Aorta (tissue), 5 donors: ENCODE data around the gene PTGER4. TPM values are rescaled to one million over a fixed set of nuclear protein-coding genes. Genes with fewer than 3 reads are reported as not detected.
"Not testable (repeated sequence)": the region's sequence is repeated elsewhere in the genome, so short reads cannot be mapped to it uniquely, and the experiment has no call there.

Experiments used
- ATAC-seq: fragments of 200-7000 bp; cut with Tn5 transposase; one replicate; pipeline ENCODE4 v1.9.1; 2022; ENCODE audit warnings: moderate library complexity; ENCODE audit not compliant: low FRiP score
- DNase-seq, 2 donors: peaks; one replicate each; pipeline ENCODE4 v3.0.0-alpha.2; 2020
- H3K27ac ChIP-seq, 2 donors: one replicate each; pipeline ENCODE4 v1.5.1; 2013; ENCODE audit warnings: low read length in 2 of 2, mild to moderate bottlenecking in 2 of 2, moderate library complexity in 2 of 2, control low read depth in 1 of 2, inconsistent platforms in 1 of 2, low read depth in 1 of 2
- H3K27me3 ChIP-seq, 2 donors: one replicate each; pipeline ENCODE4 v1.6.1; 2013; ENCODE audit warnings: control low read depth in 1 of 2, low read length in 1 of 2, mild to moderate bottlenecking in 1 of 2, moderate library complexity in 1 of 2; ENCODE audit not compliant: insufficient read depth in 2 of 2, control insufficient read depth in 1 of 2
- H3K36me3 ChIP-seq, 2 donors: one replicate each; pipeline ENCODE4 v1.6.1; 2013; ENCODE audit warnings: control low read depth in 1 of 2, low read length in 1 of 2, mild to moderate bottlenecking in 1 of 2; ENCODE audit not compliant: insufficient read depth in 2 of 2, control insufficient read depth in 1 of 2
- H3K4me1 ChIP-seq, 2 donors: one replicate each; pipeline ENCODE4 v1.6.1; 2013; ENCODE audit warnings: low read length in 2 of 2, control low read depth in 1 of 2, mild to moderate bottlenecking in 1 of 2, moderate library complexity in 1 of 2; ENCODE audit not compliant: insufficient read depth in 2 of 2, control insufficient read depth in 1 of 2
- H3K4me3 ChIP-seq, 2 donors: one replicate each; pipeline ENCODE4 v1.5.1; 2013; ENCODE audit warnings: low read length in 2 of 2, control low read depth in 1 of 2, mild to moderate bottlenecking in 1 of 2
- H3K9me3 ChIP-seq: one replicate; pipeline ENCODE4 v1.6.1; 2013; ENCODE audit warnings: mild to moderate bottlenecking, low read length; ENCODE audit not compliant: control insufficient read depth
- WGBS, 2 donors: extraction: QIAGEN DNeasy Blood & Tissue Kit; methylation state at CpG; one replicate each; pipeline ENCODE4 v1.1.7; 2013; 5-methylcytosine and 5-hydroxymethylcytosine counted together
- intact Hi-C, 2 donors: fragments of 100-400 bp; cut with DNase I; formaldehyde crosslinking; loops; one replicate each; pipeline versions ENCODE4 v1.14.2 to v1.15.0; 2022
- long read RNA-seq, 2 donors: library from polyadenylated mRNA; unstranded; transcript quantifications; one replicate each; pipeline ENCODE4 v2.0.0, GENCODE V29; 2020 to 2021
- polyA plus RNA-seq, 2 donors: library from polyadenylated mRNA; stranded (reverse); fragments of 200-250 nt; gene quantifications; one replicate each; pipeline ENCODE4 v1.2.3, GENCODE V29; 2013
- total RNA-seq, 2 donors: library from RNA; stranded (reverse); fragmentation: NEBNext Ultra II Directional; extraction: Animal tissue kit (Norgen Biotek cat#: 25700); gene quantifications; one replicate each; pipeline ENCODE4 v1.2.1, GENCODE V29; 2021
- donor health status: healthy with polysubstance abuse.
- donor health status: Bipolar disorder and iron deficiency.
- donor health status: DM: no; HTN: no; CAD: no.
- donor health status: DM: no; HTN: no; CAD: no.
- donor health status: DM: yes; HTN: yes; CAD: no.

PTGER4 gene
- total RNA-seq = 10 to 100 TPM in 1 of 2 donors, 1 to 10 TPM in 1; 10.0 to 18.2 TPM
- polyA plus RNA-seq = 1 to 10 TPM; 5.2 to 7.4 TPM
- long read RNA-seq, donor 1, partial matches to known transcripts = 0 of 4 reads
- long read RNA-seq, donor 1, other reads (novel, unspliced or antisense) = 1 of 4 reads
- long read RNA-seq, donor 2, transcript PTGER4-201 (3 exons, 3,848 nt) = major isoform, 5 of 13 reads
- long read RNA-seq, donor 2, partial matches to known transcripts = 0 of 13 reads
- long read RNA-seq, donor 2, other reads (novel, unspliced or antisense) = 4 of 13 reads

GRCh38 chr5:40679913-40680681, at the start of gene PTGER4:
Gene PTGER4, plus strand, starts transcription at chr5:40679915. Its CDS starts 1,079 bp downstream, at chr5:40680994.
- Histone ChIP-seq H3K36me3 (no peaks in the 10 kb centered on the region), H3K4me3 (peak within 1 kb of the TSS; percentile 60 to 93), H3K27ac (peak within 1 kb of the TSS in 1 of 2 donors; percentile 85), H3K9me3 (no peaks in the 10 kb centered on the region), H3K4me1 (no peaks in the 10 kb centered on the region), H3K27me3 (no peaks in the 10 kb centered on the region)
- intact Hi-C loops = loop anchor here in 1 of 2 donors (5.0 kb wide), 1 partner anchor 203 kb away; no protein-coding TSS in a partner anchor
- DNase-seq (peak in 1 of 2 donors; percentile 62), ATAC-seq (no peak)
- WGBS, 2 donors = 2 to 3% methylated on average over 39 to 44 of the region's 44 CpGs

DNA sequence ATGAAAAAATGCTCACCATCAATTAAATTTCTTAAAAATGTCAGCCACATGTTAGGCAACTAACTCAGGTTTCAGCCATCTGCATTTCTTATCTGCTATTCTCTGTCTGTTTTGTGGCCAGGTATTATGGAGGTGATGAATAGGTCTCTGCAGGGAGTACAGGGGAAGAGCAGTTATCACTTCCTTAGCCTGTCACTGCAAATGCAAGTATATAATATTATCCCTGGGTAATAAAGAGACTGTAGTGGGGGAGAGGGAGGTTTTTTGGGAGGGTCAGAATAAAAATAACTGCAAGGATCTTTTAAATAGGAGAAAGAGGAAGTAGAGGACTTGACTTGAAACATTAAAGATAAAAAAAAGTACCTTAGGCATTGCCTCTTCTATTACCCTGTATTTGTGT, 49.6 kb upstream of the PTGER4 start:
- intact Hi-C loops = no loop called here
- ATAC-seq = no peak

GRCh38 chr5:40631236-40631635, 48.5 kb upstream of the PTGER4 start:
- Histone ChIP-seq H3K27me3 (no peaks in the 10 kb centered on the region), H3K27ac (no peak overlapping the region), H3K4me1 (no peaks in the 10 kb centered on the region), H3K9me3 (no peaks in the 10 kb centered on the region), H3K36me3 (no peaks in the 10 kb centered on the region), H3K4me3 (no peak overlapping the region)
- intact Hi-C loops = no loop called here
- ATAC-seq = no peak
- 68 to 72% methylated on average over 7 of the region's 7 CpGs for WGBS, 2 donors
- DNase-seq = no peak

More for the DNA sequence above, 49.6 kb upstream of the PTGER4 start:
- H3K36me3 ChIP-seq = no peaks in the 10 kb centered on the region
- H3K4me1 ChIP-seq = no peaks in the 10 kb centered on the region
- H3K4me3 ChIP-seq = no peak overlapping the region
- H3K27me3 ChIP-seq = no peaks in the 10 kb centered on the region
- no peak overlapping the region for H3K27ac ChIP-seq
- DNase-seq = no peak
- H3K9me3 ChIP-seq = no peaks in the 10 kb centered on the region

DNA sequence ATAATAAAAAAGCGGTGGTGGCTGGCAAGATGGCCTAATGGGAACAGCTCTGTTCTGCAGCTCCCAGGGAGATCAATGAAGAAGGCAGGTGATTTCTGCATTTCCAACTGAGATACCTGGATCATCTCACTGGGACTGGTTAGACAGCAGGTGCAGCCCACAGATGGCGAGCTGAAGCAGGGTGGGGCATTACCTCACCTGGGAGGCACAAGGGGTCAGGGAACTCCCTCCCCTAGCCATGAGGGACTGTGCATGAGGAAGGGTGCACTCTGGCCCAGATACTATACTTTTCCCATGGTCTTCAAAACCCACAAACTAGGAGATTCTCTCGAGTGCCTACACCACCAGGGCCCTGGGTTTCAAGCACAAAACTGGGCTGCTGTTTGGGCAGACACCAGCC, 45.6 kb upstream of the PTGER4 start:
- WGBS, 2 donors = 67 to 69% methylated on average over 3 of the region's 3 CpGs
- intact Hi-C loops = no loop called here
- ATAC-seq = no peak

GRCh38 chr5:40634593-40634992, 45.1 kb upstream of the PTGER4 start:
- intact Hi-C loops = no loop called here
- Histone ChIP-seq H3K4me1 (no peaks in the 10 kb centered on the region), H3K4me3 (no peak overlapping the region), H3K36me3 (no peaks in the 10 kb centered on the region), H3K27ac (no peak overlapping the region), H3K27me3 (no peaks in the 10 kb centered on the region), H3K9me3 (no peaks in the 10 kb centered on the region)
- no peak for DNase-seq
- ATAC-seq = no peak
- WGBS, 2 donors = 65 to 81% methylated on average over 7 of the region's 7 CpGs

More for the DNA sequence above, 45.6 kb upstream of the PTGER4 start:
- Histone ChIP-seq H3K27me3 (no peaks in the 10 kb centered on the region), H3K4me3 (no peak overlapping the region), H3K36me3 (no peaks in the 10 kb centered on the region), H3K4me1 (no peaks in the 10 kb centered on the region), H3K9me3 (no peaks in the 10 kb centered on the region), H3K27ac (no peak overlapping the region)
- no peak for DNase-seq

DNA sequence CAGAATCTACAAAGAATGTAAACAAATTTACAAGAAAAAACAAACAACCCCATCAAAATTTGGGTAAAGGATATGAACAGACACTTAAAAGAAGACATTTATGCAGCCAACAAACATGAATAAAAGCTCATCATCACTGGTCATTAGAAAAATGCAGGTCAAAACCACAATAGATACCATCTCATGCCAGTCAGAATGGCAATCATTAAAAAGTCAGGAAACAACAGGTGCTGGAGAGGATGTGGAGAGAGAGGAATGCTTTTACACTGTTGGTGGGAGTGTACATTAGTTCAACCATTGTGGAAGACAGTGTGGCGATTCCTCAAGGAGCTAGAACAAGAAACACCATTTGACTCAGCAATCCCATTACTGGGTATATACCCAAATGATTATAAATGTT, 40.2 kb upstream of the PTGER4 start:
- H3K9me3 ChIP-seq, H3K36me3 ChIP-seq, H3K4me3 ChIP-seq, intact Hi-C loops, H3K27me3 ChIP-seq, ATAC-seq, DNase-seq, H3K27ac ChIP-seq, H3K4me1 ChIP-seq: not testable (repeated sequence)
- WGBS, 2 donors = 93 to 94% methylated on average over 1 of the region's 1 CpG

GRCh38 chr5:40646266-40646665, 33.4 kb upstream of the PTGER4 start:
- intact Hi-C loops = no loop called here
- H3K27me3 ChIP-seq = no peaks in the 10 kb centered on the region
- 35% methylated on average over 3 of the region's 3 CpGs for WGBS, 2 donors
- H3K36me3 ChIP-seq = no peaks in the 10 kb centered on the region
- ATAC-seq (no peak), DNase-seq (no peak)
- H3K9me3 ChIP-seq = no peaks in the 10 kb centered on the region
- no peak overlapping the region for H3K4me3 ChIP-seq
- H3K27ac ChIP-seq = no peak overlapping the region
- H3K4me1 ChIP-seq = no peaks in the 10 kb centered on the region

DNA sequence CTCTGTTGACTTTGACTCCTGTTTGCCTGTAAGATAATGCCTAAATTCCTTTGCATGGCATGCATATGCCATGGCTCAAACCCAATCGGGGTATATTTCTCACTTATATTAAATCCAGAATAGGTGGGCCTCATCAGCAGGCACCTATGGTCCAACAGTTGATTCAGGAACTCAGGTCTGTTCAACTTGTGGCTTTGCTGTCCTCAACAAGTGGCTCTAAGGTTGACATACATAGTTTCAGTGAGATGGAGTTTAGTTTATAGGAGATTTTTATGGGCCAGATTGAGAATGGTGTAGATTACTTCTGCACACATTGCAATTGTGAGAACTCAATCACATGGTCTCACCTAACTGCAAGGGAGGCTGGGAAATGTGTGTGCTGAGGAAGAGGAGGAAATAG, 31.6 kb upstream of the PTGER4 start:
- intact Hi-C loops = no loop called here
- Histone ChIP-seq H3K4me3 (no peak overlapping the region), H3K4me1 (no peaks in the 10 kb centered on the region), H3K27me3 (no peaks in the 10 kb centered on the region), H3K27ac (no peak overlapping the region), H3K36me3 (no peaks in the 10 kb centered on the region), H3K9me3 (no peaks in the 10 kb centered on the region)
- WGBS, 2 donors = 73 to 90% methylated on average over 1 of the region's 1 CpG
- ATAC-seq (no peak), DNase-seq (no peak)
